ENCODE data around the gene CROCC2. TPM values are rescaled to one million over a fixed set of nuclear protein-coding genes. Genes with fewer than 3 reads are reported as not detected.

CROCC2 gene
- total and polyA plus RNA-seq, 10 of the 15 experiments (the other 5 are each of a cell fraction or from before 2014, with no cell fraction given), result not detected

GRCh38 chr2:240953426-240954410 lies 47.6 kb downstream of the CROCC2 start:
- Histone ChIP-seq H2AFZ (ENCODE audit: control insufficient read depth, low read depth, low read length) (no peak overlapping the region), H3K4me2 (ENCODE audit: control insufficient read depth, insufficient read depth) (no peak overlapping the region), H3K9ac (ENCODE audit: control insufficient read depth, insufficient read depth, low read length) (no peak overlapping the region), H3K27ac (ENCODE audit: control insufficient read depth, insufficient read depth) (no peak overlapping the region), H3K36me3 (ENCODE audit: control insufficient read depth in 2 of 2, insufficient read depth in 2 of 2, low read length in 1 of 2) (no peaks in the 10 kb centered on the region), H3K79me2 (ENCODE audit: control insufficient read depth, insufficient read depth, low read length) (no peaks in the 10 kb centered on the region), H3K4me1 (ENCODE audit: control insufficient read depth, insufficient read depth, low read length) (no peaks in the 10 kb centered on the region), H4K20me1 (ENCODE audit: control insufficient read depth, insufficient read depth) (no peaks in the 10 kb centered on the region), H3K9me3 (replicated peaks; ENCODE audit: control insufficient read depth, insufficient read depth, low read length) (no peaks in the 10 kb centered on the region), H3K27me3 (replicated peaks in 1 of 2; ENCODE audit: control insufficient read depth in 2 of 2, insufficient read depth in 2 of 2, low read length in 1 of 2) (peaks cover 0 to 1% of the 10 kb centered on the region in 2 experiments; a peak in 2 of 4 replicates), H3K4me3 (no peak overlapping the region)
- TF ChIP-seq WRNIP1 (IDR thresholded peaks at IDR 0.05; ENCODE audit: borderline replicate concordance, low read depth, low read length), result no peak
- no peak for TF ChIP-seq SMAD5 (IDR thresholded peaks at IDR 0.05; ENCODE audit: low read depth)
- TF ChIP-seq LARP7 (IDR thresholded peaks at IDR 0.05), result no peak
- no peak for TF ChIP-seq RBBP5 (conservative IDR thresholded peaks at IDR 0.05)
- no peak for TF ChIP-seq ELK1 (IDR thresholded peaks at IDR 0.05; ENCODE audit: low read depth, low read length)
- no peak for TF ChIP-seq RB1 (IDR thresholded peaks at IDR 0.05; ENCODE audit: borderline replicate concordance)
- TF ChIP-seq NBN (IDR thresholded peaks at IDR 0.05), result no peak
- no peak for TF ChIP-seq STAT3 (IDR thresholded peaks at IDR 0.05; ENCODE audit: low read depth, low read length)
- TF ChIP-seq SIX5 (IDR thresholded peaks at IDR 0.05; ENCODE audit: low read depth, low read length, severe bottlenecking), result no peak
- TF ChIP-seq, protein P1, sequence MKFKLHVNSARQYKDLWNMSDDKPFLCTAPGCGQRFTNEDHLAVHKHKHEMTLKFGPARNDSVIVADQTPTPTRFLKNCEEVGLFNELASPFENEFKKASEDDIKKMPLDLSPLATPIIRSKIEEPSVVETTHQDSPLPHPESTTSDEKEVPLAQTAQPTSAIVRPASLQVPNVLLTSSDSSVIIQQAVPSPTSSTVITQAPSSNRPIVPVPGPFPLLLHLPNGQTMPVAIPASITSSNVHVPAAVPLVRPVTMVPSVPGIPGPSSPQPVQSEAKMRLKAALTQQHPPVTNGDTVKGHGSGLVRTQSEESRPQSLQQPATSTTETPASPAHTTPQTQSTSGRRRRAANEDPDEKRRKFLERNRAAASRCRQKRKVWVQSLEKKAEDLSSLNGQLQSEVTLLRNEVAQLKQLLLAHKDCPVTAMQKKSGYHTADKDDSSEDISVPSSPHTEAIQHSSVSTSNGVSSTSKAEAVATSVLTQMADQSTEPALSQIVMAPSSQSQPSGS (IDR thresholded peaks at IDR 0.05; ENCODE audit: low read length), result no peak
- no peak for TF ChIP-seq KDM1A (IDR thresholded peaks at IDR 0.05; ENCODE audit: borderline replicate concordance)
- TF ChIP-seq MTA2 (IDR thresholded peaks at IDR 0.05; ENCODE audit: low read depth), result no peak
- no peak for TF ChIP-seq MXI1 (IDR thresholded peaks at IDR 0.05; ENCODE audit: low read depth, low read length)
- TF ChIP-seq, protein P2, sequence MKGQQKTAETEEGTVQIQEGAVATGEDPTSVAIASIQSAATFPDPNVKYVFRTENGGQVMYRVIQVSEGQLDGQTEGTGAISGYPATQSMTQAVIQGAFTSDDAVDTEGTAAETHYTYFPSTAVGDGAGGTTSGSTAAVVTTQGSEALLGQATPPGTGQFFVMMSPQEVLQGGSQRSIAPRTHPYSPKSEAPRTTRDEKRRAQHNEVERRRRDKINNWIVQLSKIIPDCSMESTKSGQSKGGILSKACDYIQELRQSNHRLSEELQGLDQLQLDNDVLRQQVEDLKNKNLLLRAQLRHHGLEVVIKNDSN (IDR thresholded peaks at IDR 0.05; ENCODE audit: borderline replicate concordance, extremely low read length, insufficient read depth, low read depth, low read length), result no peak
- TF ChIP-seq, protein P3, sequence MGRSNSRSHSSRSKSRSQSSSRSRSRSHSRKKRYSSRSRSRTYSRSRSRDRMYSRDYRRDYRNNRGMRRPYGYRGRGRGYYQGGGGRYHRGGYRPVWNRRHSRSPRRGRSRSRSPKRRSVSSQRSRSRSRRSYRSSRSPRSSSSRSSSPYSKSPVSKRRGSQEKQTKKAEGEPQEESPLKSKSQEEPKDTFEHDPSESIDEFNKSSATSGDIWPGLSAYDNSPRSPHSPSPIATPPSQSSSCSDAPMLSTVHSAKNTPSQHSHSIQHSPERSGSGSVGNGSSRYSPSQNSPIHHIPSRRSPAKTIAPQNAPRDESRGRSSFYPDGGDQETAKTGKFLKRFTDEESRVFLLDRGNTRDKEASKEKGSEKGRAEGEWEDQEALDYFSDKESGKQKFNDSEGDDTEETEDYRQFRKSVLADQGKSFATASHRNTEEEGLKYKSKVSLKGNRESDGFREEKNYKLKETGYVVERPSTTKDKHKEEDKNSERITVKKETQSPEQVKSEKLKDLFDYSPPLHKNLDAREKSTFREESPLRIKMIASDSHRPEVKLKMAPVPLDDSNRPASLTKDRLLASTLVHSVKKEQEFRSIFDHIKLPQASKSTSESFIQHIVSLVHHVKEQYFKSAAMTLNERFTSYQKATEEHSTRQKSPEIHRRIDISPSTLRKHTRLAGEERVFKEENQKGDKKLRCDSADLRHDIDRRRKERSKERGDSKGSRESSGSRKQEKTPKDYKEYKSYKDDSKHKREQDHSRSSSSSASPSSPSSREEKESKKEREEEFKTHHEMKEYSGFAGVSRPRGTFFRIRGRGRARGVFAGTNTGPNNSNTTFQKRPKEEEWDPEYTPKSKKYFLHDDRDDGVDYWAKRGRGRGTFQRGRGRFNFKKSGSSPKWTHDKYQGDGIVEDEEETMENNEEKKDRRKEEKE (IDR thresholded peaks at IDR 0.05), result no peak
- DNase-seq (ENCODE audit: low read depth, low spot score) (no peak), FAIRE-seq (no peak), ATAC-seq (no peak)
- WGBS (ENCODE audit: insufficient coverage, insufficient replicate concordance, low lambda C conversion rate, missing lambda C conversion rate), result 29% methylated on average over 14 of the region's 14 CpGs
- RAD21 ChIA-PET (ENCODE audit: unreplicated experiment), result no interaction called here
- CTCF ChIA-PET, result no interaction called here
- POLR2A ChIA-PET, result no interaction called here
- intact Hi-C loops (cut with micrococcal nuclease; ENCODE audit: unreplicated experiment) (no loop called here), in situ Hi-C loops (cut with MboI) (no loop called here)
- SMC1A ChIA-PET (ENCODE audit: uncharacterized antibody, unreplicated experiment), result no interaction called here
- no TSS peak for BruUV-seq (replicated peaks)

Measured in GM12878 (cell line).